Breast epithelium (tissue), 4 donors: ENCODE data around the gene GLIPR2. TPM values are rescaled to one million over a fixed set of nuclear protein-coding genes. Genes with fewer than 3 reads are reported as not detected.

Source experiments
- DNase-seq, 2 donors: peaks; one replicate each; pipeline ENCODE4 v3.0.0-alpha.2; 2019; ENCODE audit warnings: low spot score in 2 of 2
- H3K27ac ChIP-seq, 2 donors: fragments of 200-600 bp; sonication (generic) in 1 of 2; one replicate each; pipeline ENCODE4 v1.5.1; 2016 to 2019; ENCODE audit warnings: mild to moderate bottlenecking in 1 of 2
- H3K27me3 ChIP-seq, 2 donors: fragments of 200-600 bp; sonication (generic) in 1 of 2; one replicate each; pipeline versions ENCODE4 v1.5.1 to v1.6.0; 2017 to 2019; ENCODE audit warnings: control low read depth in 1 of 2, mild to moderate bottlenecking in 1 of 2
- H3K36me3 ChIP-seq: fragments of 200-600 bp; one replicate; pipeline ENCODE4 v1.5.1; 2019
- H3K4me1 ChIP-seq, 2 donors: fragments of 200-600 bp; sonication (generic); one replicate each; pipeline ENCODE4 v1.5.1; 2016 to 2019; ENCODE audit warnings: control low read depth in 1 of 2
- H3K4me3 ChIP-seq, 3 donors: fragments of 200-600 bp; sonication (generic); 1 replicate in 2 of 3; 2 replicates in 1 of 3; pipeline ENCODE4 v1.5.1; 2016 to 2019; ENCODE audit warnings: mild to moderate bottlenecking in 3 of 3, moderate library complexity in 2 of 3
- H3K9me3 ChIP-seq, 2 donors: fragments of 200-600 bp; sonication (generic) in 1 of 2; one replicate each; pipeline ENCODE4 v1.5.1; 2016 to 2019; ENCODE audit warnings: control low read depth in 1 of 2
- POLR2A ChIP-seq: fragments of 450-650 bp; IDR thresholded peaks from one replicate; pipeline ENCODE4 v1.6.1; 2016; ENCODE audit warnings: antibody characterized with exemption, mild to moderate bottlenecking, moderate library complexity
- POLR2AphosphoS5 ChIP-seq, 3 donors: sonication (generic); formaldehyde crosslinking; IDR thresholded peaks; one replicate each; pipeline ENCODE4 v1.6.1; 2017; ENCODE audit warnings: antibody characterized with exemption in 3 of 3
- intact Hi-C: fragments of 100-400 bp; cut with DNase I; formaldehyde crosslinking; loops from one replicate; pipeline ENCODE4 v1.15.1; 2023; ENCODE audit warnings: low total_unique reads
- total RNA-seq, 3 donors: library from RNA; depleted of rRNA; stranded (reverse); fragments of >200 nt; gene quantifications; one replicate each; pipeline ENCODE4 v1.1.0, GENCODE V29; 2016
- TF ChIP-seq, protein P1 (sequence below), 3 donors: fragments of 450-650 bp; IDR thresholded peaks; one replicate each; pipeline ENCODE4 v1.5.1; 2016 to 2017; ENCODE audit warnings: antibody characterized with exemption in 3 of 3, mild to moderate bottlenecking in 3 of 3, moderate library complexity in 3 of 3

GLIPR2 gene
- total RNA-seq, 3 donors from 2014 or later = 16.5 to 57.4 (median 26.9) TPM

DNA sequence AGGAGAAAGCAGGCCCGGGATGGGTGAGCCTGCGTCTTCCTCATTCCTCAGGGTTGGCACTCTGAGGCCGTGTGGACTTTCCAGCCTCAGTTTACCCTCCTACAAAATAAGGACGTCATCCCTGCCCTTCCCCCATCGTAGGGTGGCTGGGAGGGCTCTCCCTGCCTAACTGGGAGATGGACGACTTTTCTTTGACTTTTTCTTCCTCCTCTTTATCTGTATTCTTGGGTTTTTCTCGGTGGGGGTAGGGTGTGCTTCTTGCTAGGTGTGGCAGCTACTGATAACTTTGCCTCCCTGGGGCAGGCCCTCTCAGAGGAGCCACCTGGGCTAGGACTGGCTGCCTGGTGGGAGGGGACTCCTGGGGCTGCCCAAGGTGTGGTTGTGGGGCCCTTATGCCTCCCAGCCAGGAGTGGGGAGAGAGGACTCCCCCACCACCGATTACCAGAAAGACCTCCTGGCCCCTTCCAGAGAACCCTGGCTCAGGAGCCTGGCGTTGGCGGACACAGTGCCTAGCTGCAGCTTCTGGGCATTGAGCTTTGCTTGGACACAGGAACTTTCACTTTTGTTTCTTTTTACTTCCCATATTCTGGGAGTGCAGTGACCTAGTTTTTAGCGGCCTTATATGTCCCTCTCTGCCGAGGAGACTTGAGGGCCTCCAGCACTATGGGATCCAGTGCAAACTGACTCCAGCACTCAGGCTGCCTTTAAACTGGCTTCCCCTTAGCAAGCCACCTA is 6.1 kb downstream of the GLIPR2 start:
- intact Hi-C loops = no loop called here
- Histone ChIP-seq H3K4me3 (peak overlapping the region; percentile 3 to 49 (median 18)), H3K27ac (peak overlapping the region; percentile 68 to 88), H3K4me1 (peaks cover 0 to 12% of the 10 kb centered on the region in 2 donors), H3K36me3 (no peaks in the 10 kb centered on the region), H3K9me3 (no peaks in the 10 kb centered on the region), H3K27me3 (no peaks in the 10 kb centered on the region)
- TF ChIP-seq POLR2A (no peak), POLR2AphosphoS5 (IDR thresholded peaks at IDR 0.05) (no peak)
- TF ChIP-seq, protein P1, sequence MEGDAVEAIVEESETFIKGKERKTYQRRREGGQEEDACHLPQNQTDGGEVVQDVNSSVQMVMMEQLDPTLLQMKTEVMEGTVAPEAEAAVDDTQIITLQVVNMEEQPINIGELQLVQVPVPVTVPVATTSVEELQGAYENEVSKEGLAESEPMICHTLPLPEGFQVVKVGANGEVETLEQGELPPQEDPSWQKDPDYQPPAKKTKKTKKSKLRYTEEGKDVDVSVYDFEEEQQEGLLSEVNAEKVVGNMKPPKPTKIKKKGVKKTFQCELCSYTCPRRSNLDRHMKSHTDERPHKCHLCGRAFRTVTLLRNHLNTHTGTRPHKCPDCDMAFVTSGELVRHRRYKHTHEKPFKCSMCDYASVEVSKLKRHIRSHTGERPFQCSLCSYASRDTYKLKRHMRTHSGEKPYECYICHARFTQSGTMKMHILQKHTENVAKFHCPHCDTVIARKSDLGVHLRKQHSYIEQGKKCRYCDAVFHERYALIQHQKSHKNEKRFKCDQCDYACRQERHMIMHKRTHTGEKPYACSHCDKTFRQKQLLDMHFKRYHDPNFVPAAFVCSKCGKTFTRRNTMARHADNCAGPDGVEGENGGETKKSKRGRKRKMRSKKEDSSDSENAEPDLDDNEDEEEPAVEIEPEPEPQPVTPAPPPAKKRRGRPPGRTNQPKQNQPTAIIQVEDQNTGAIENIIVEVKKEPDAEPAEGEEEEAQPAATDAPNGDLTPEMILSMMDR (IDR thresholded peaks at IDR 0.05) = no peak
- no peak for DNase-seq

DNA sequence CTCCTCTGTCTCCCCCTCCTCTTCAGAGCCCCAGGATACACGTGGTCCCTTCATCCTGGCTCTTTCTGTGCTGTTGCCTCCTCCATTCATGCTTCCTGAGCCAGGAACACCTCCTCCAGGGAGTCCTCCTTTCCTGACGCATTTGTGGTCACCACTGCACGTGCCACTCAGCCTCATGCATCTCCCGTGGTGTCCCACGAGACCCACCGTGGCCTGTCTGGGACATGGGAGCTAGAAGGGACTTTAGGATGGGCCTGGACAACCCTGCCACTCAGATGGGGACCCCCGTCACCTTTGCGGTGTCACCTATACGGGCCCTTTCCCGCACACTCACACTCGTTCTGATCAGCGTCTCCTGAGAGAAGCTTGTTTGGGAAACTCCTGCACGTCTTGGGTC is 6.7 kb downstream of the GLIPR2 start:
- Histone ChIP-seq H3K27me3 (no peaks in the 10 kb centered on the region), H3K4me1 (peaks cover 0 to 17% of the 10 kb centered on the region in 2 donors), H3K4me3 (peak overlapping the region in 2 of 3 donors; percentile 3 to 49), H3K36me3 (no peaks in the 10 kb centered on the region), H3K9me3 (no peaks in the 10 kb centered on the region), H3K27ac (peak overlapping the region; percentile 68 to 88)
- no peak for TF ChIP-seq POLR2AphosphoS5 (IDR thresholded peaks at IDR 0.05)
- TF ChIP-seq, protein P1 (IDR thresholded peaks at IDR 0.05) = no peak
- no peak for TF ChIP-seq POLR2A
- DNase-seq = no peak
- intact Hi-C loops = no loop called here

DNA sequence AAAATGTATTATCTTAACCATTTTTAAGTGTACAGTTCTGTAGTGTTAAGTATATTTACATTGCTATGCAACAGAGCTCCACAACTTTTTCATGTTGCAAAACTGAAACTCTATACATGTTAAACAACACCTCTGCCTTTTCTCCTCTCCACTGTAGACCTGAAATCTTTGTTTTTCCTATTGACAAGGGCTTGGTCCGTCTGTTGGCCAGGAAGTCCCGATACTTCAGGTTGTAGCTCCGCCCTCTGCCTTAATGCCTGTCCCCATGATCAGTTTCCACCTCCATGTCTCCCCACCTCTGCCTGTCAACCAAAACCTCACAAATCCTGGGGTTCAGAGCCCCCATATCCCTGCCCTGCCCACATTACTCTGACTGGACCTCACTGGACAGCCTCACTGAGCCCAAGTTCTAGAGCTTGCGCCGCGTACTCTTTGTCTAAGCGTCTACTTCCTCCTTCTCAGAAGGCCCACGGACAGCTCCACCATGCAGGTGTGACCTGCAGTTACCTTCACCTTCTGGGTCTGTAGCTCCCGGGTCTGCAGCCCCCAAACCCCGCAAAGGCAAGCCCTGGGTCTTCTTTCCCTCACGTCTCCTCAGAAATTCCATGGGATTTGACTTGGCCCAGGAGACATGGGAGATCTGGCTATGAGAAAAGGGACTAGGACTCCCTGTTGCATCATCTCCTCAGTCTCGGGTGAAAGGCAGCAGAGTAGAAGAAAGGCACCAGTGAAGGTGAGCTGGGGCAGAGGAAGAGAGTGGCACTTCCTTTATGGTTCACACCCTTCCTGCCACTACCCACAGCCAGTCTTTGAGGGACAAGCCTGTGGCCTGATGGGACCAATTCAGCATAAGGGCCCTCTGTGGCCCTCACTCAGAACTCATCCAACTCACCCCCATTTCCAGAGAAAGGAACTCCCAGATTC is 8.0 kb downstream of the GLIPR2 start:
- DNase-seq = no peak
- no peak overlapping the region for H3K4me3 ChIP-seq
- H3K4me1 ChIP-seq = peaks cover 4 to 20% of the 10 kb centered on the region in 2 donors
- intact Hi-C loops = no loop called here
- H3K27ac ChIP-seq = no peak overlapping the region
- no peaks in the 10 kb centered on the region for H3K9me3 ChIP-seq
- H3K36me3 ChIP-seq = no peaks in the 10 kb centered on the region
- TF ChIP-seq POLR2A = no peak
- TF ChIP-seq POLR2AphosphoS5 (IDR thresholded peaks at IDR 0.05) = no peak
- TF ChIP-seq, protein P1 (IDR thresholded peaks at IDR 0.05) = no peak
- H3K27me3 ChIP-seq = no peaks in the 10 kb centered on the region

DNA sequence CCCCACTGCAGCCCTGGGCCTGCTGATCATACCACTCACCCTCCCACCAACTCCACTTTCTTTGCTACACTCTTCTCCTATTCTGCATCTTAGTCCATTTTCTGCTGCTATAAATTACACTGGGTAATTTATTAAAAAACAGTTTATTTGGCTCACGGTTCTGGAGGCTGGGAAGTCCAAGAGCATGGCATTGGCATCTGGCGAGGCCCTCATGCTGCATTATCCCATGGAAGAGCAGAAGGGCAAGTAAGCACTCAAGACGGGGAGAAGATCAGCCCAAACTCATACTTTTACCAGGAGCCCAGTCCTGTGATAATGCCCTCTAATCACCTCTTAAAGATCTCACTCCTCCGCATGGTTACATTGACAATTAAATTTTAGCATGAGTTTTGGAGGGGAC is 9.4 kb downstream of the GLIPR2 start:
- Histone ChIP-seq H3K36me3 (no peaks in the 10 kb centered on the region), H3K27me3 (no peaks in the 10 kb centered on the region), H3K9me3 (no peaks in the 10 kb centered on the region), H3K27ac (no peak overlapping the region), H3K4me1 (peaks cover 4 to 20% of the 10 kb centered on the region in 2 donors), H3K4me3 (no peak overlapping the region)
- intact Hi-C loops = no loop called here
- TF ChIP-seq, protein P1 (IDR thresholded peaks at IDR 0.05) = no peak
- TF ChIP-seq POLR2A (no peak), POLR2AphosphoS5 (IDR thresholded peaks at IDR 0.05) (no peak)
- DNase-seq = no peak

DNA sequence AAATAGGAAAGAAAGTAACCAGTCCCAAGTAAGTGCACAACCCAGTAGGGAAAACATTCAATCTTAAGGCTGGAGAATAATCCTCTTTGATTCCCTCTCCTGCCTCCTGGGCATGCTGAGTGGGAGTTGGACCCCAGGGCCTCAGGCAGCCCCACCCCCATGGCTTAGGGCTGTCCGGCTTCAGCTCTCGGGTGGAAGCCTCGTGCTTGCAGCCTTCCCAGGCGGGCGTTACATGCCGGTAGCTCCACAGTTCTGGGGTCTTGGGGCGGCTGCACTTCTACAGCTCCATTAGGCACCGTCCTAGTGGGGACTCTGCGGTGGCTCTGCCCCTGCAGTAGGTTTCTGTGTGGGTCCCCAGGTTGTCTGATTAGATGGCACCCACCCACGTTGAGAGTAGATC is 10.1 kb downstream of the GLIPR2 start:
- intact Hi-C loops = no loop called here
- no peaks in the 10 kb centered on the region for H3K36me3 ChIP-seq
- peak overlapping the region in 1 of 2 donors; percentile 35 for H3K27ac ChIP-seq
- DNase-seq = no peak
- no peak overlapping the region for H3K4me3 ChIP-seq
- TF ChIP-seq, protein P1 (IDR thresholded peaks at IDR 0.05) = no peak
- TF ChIP-seq POLR2A (no peak), POLR2AphosphoS5 (IDR thresholded peaks at IDR 0.05) (no peak)
- H3K4me1 ChIP-seq = peaks cover 4 to 17% of the 10 kb centered on the region in 2 donors
- H3K9me3 ChIP-seq = no peaks in the 10 kb centered on the region
- no peaks in the 10 kb centered on the region for H3K27me3 ChIP-seq
